Measurements from ENCODE around the gene ROBO1. TPM values are rescaled to one million over a fixed set of nuclear protein-coding genes. Genes with fewer than 3 reads are reported as not detected.

ROBO1 gene
- total RNA-seq, 1 donor: 69.8 TPM

GRCh38 chr3:78820542-78820941 is 947.3 kb downstream of the ROBO1 start:
- Histone ChIP-seq H3K4me3 (ENCODE audit: insufficient read depth, low read length) (no peak overlapping the region), H3K79me2 (ENCODE audit: insufficient read depth, low read length) (no peaks in the 10 kb centered on the region), H4K20me1 (ENCODE audit: insufficient read depth, low read length) (no peaks in the 10 kb centered on the region), H3K4me1 (ENCODE audit: insufficient read depth, low read length) (peaks cover 6% of the 10 kb centered on the region), H2AFZ (ENCODE audit: low read length) (no peak overlapping the region), H3K4me2 (ENCODE audit: insufficient read depth, low read length) (no peak overlapping the region), H3K36me3 (ENCODE audit: insufficient read depth, low read length) (no peaks in the 10 kb centered on the region), H3K9me3 (ENCODE audit: low read depth, low read length) (no peaks in the 10 kb centered on the region), H3K27ac (ENCODE audit: low read depth, low read length) (no peak overlapping the region), H3K27me3 (ENCODE audit: insufficient read depth, low read length) (no peaks in the 10 kb centered on the region)
- no peak for TF ChIP-seq CTCF (IDR thresholded peaks at IDR 0.05; ENCODE audit: extremely low read depth, low read depth, low read length)
- DNase-seq (ENCODE audit: insufficient read length, low spot score, missing footprints): no peak

- Histone ChIP-seq H4K20me1 (ENCODE audit: insufficient read depth, low read length) (no peaks in the 10 kb centered on the region), H3K36me3 (ENCODE audit: insufficient read depth, low read length) (no peaks in the 10 kb centered on the region), H3K27ac (ENCODE audit: low read depth, low read length) (no peak overlapping the region), H3K4me3 (ENCODE audit: insufficient read depth, low read length) (no peak overlapping the region), H3K4me2 (ENCODE audit: insufficient read depth, low read length) (no peak overlapping the region), H3K79me2 (ENCODE audit: insufficient read depth, low read length) (no peaks in the 10 kb centered on the region), H3K4me1 (ENCODE audit: insufficient read depth, low read length) (no peaks in the 10 kb centered on the region), H2AFZ (ENCODE audit: low read length) (no peak overlapping the region), H3K9me3 (ENCODE audit: low read depth, low read length) (no peaks in the 10 kb centered on the region), H3K27me3 (ENCODE audit: insufficient read depth, low read length) (no peaks in the 10 kb centered on the region)
- no peak for TF ChIP-seq CTCF (IDR thresholded peaks at IDR 0.05; ENCODE audit: extremely low read depth, low read depth, low read length)
- no peak for DNase-seq (ENCODE audit: insufficient read length, low spot score, missing footprints)
These were observed 949.4 kb downstream of the ROBO1 start for GRCh38 chr3:78818161-78818985.

- Histone ChIP-seq H3K9me3 (ENCODE audit: low read depth, low read length) (no peaks in the 10 kb centered on the region), H3K4me3 (ENCODE audit: insufficient read depth, low read length) (no peak overlapping the region), H3K4me2 (ENCODE audit: insufficient read depth, low read length) (no peak overlapping the region), H4K20me1 (ENCODE audit: insufficient read depth, low read length) (no peaks in the 10 kb centered on the region), H3K36me3 (ENCODE audit: insufficient read depth, low read length) (no peaks in the 10 kb centered on the region), H3K27me3 (ENCODE audit: insufficient read depth, low read length) (no peaks in the 10 kb centered on the region), H3K79me2 (ENCODE audit: insufficient read depth, low read length) (no peaks in the 10 kb centered on the region), H2AFZ (ENCODE audit: low read length) (no peak overlapping the region), H3K4me1 (ENCODE audit: insufficient read depth, low read length) (no peaks in the 10 kb centered on the region), H3K27ac (ENCODE audit: low read depth, low read length) (no peak overlapping the region)
- no peak for DNase-seq (ENCODE audit: insufficient read length, low spot score, missing footprints)
- TF ChIP-seq CTCF (IDR thresholded peaks at IDR 0.05; ENCODE audit: extremely low read depth, low read depth, low read length): no peak
These were observed 952.8 kb downstream of the ROBO1 start for GRCh38 chr3:78814893-78815562.

- TF ChIP-seq CTCF (IDR thresholded peaks at IDR 0.05; ENCODE audit: extremely low read depth, low read depth, low read length): no peak
- no peak overlapping the region for H3K4me2 ChIP-seq (ENCODE audit: insufficient read depth, low read length)
- no peak for DNase-seq (ENCODE audit: insufficient read length, low spot score, missing footprints)
- no peaks in the 10 kb centered on the region for H3K4me1 ChIP-seq (ENCODE audit: insufficient read depth, low read length)
- no peaks in the 10 kb centered on the region for H3K9me3 ChIP-seq (ENCODE audit: low read depth, low read length)
- no peaks in the 10 kb centered on the region for H3K27me3 ChIP-seq (ENCODE audit: insufficient read depth, low read length)
- no peak overlapping the region for H2AFZ ChIP-seq (ENCODE audit: low read length)
- H3K4me3 ChIP-seq (ENCODE audit: insufficient read depth, low read length): no peak overlapping the region
- no peaks in the 10 kb centered on the region for H3K36me3 ChIP-seq (ENCODE audit: insufficient read depth, low read length)
- no peak overlapping the region for H3K27ac ChIP-seq (ENCODE audit: low read depth, low read length)
- no peaks in the 10 kb centered on the region for H3K79me2 ChIP-seq (ENCODE audit: insufficient read depth, low read length)
- no peaks in the 10 kb centered on the region for H4K20me1 ChIP-seq (ENCODE audit: insufficient read depth, low read length)
These were observed 955.6 kb downstream of the ROBO1 start for GRCh38 chr3:78812166-78812565.
